ENCODE measurements around the gene ZNF689.
"Not testable (repeated sequence)": the region's sequence is repeated elsewhere in the genome, so short reads cannot be mapped to it uniquely, and the experiment has no call there.

The ZNF689 gene

DNA sequence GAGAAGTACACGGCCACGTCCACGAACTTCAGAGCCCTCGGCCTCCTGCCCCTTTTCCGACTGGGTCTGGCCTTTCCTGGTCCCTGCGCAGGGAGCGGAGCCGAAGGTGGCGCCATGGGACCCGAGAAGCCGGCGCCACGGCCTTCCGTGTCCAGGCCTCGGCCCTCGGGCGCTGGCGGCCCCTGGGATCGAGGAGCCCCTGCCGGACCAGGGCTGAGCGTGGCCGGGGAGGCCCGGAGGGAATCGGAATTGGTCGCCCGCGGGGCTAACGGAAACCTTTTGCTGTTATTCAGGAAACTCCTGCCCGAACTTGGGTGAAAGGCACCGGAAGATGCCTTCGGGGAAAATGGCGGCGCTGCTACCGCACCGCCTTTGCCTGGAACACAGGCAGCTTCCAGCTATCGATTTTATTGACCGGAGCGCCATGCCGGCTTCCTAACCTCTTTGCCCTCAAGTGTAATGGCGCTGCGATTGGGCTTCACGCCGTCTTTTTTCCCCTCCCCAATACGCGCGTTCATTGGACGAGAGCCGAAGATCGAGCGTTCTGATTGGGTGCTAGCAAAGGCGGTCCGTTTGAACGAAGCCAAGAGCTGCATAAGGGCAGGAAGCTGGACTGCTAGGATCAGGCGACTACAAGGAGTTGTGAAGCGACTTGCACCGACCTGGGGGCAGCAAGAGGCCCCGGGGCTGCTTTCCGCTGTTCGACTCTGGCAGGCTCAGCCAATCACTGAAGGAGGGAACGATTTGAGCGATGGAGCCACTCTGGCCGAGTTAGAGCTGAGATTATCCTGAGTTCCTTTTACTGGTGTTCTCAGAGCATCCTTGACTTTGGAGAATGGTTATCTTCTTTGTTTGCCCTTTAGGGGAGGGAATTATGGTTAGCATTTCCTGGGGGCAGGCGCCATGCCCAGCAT lies at the start of gene ZNF689:
Gene ZNF689, minus strand, starts transcription at position 464 of the 914 bp plus-strand sequence. Its CDS starts 348 bp downstream, at position 116.
- peak; percentile 79 for DNase-seq

DNA sequence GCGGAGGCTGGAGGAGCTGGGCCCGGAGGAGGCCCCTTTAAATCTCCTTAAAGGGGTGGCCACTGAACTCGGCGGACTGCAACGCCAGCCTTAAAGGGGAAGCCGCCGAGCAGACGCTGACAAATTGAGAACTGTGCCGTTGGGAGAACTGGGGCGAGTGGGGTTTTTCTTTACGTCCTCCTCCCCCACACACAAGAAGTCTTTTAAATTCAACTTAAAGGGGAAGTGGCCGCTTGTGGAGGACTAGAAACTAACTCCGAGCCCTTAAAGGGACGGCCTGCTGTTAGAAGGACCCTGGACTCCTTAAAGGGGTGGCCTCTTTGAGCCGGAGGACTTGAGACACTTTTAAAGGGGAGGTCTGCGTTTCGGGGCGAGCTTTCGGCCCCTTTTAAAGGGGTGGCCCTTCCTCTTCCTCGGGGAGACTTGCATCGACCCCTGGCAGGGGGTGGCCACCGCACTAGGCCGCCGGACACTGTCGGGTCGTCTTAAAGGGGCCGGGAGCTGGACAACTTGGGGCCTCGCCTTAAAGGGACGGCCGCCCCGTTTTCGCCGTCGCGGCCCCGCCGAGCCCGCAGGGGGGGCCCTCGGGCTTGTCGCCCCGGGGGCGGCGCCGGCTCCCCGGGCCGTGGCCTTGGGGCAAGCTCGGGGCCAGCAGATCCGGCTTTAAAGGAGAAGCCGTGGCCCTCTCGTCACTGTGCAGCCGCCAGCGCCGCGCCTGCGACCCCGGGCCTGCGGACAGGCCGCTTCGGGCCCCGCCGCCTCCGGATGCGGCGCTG lies 48.7 kb upstream of the ZNF689 start:
- DNase-seq, result peak; percentile 89

DNA sequence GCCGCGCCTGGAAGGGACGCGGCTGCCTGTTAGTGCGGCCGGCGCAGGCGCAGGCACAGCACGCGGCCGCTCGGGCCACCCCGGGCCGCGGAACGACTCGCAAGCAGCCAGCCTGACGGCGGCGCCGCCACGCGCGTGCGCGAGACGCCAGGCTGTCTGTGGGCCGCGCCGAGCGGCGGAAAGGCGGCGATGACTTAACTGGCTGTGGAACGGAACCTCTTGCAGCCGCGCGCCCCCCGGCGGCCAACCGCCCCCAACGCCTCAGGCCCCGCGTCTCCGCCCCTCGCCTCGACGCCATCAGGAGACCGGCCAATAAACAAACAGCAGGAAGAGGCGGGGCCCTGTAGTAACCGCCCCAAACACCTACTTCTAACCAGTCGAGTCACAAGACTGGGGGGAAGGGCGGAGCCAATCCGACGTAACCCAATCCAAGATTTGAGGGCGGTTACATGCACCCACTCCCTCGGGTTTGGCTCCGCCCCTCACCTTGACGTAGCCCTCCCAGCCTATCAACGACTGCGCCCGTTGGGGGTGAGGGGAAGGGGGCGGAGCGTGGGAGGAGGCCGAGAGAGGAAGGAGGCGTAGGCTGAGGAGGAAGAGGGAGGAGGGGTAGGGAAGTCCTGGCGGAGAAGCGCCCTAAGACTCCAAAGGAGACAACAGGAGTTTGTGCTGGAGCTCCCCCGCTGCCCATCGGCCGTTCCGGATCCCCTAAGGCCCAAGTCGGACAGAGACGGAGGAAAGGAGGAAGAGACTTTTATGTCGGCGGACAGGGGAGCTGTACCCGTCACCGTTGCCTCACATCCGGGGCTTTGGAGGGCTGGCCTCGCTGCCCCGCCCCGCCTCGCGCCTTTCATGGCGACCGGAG lies 47.9 kb upstream of the ZNF689 start, which contains the start of gene FBRS:
Gene FBRS, plus strand, starts transcription at position 566 of the 865 bp plus-strand sequence. CDS start 1,088 bp downstream, outside the sequence.
- peak; percentile 94 for DNase-seq

DNA sequence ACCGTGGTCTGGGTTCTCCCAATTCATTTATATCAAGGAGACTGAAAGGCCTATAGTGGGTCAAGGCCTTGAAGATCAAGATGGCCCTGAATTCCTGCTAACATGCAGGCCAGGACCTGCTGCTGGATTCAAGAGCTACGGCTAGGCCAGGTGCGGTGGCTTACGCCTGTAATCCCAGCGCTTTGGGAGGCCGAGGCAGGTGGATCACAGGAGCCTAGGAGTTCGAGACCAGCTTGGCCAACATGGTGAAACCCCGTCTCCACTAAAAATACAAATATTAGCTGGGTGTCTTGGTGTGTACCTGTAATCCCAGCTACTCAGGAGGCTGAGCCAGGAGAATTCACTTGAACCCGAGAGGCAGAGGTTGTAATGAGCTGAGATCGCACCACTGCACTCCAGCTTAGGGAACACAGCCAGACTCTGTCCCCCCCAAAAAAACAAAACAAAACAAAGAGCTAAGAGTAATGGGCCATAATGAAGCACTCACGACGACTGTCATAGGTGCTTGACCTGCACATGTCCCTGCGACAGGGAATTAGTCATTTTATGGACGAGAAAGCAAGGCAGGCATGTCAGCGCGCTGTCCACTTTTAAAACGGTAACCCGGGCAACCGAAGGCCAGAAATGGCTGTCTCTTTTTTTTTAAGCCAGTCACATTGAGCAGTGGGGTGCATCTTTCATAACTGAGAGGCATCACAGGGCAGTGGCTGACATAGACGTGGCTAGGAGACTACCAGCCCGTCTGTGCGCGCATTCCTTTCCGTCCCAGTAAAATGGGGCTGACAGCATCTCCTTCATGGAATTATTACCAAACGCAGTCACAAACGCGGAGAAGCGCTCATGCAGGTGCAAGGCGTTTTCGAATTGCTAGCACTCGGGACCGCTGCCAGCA lies 47.0 kb upstream of the ZNF689 start:
- no peak for DNase-seq

DNA sequence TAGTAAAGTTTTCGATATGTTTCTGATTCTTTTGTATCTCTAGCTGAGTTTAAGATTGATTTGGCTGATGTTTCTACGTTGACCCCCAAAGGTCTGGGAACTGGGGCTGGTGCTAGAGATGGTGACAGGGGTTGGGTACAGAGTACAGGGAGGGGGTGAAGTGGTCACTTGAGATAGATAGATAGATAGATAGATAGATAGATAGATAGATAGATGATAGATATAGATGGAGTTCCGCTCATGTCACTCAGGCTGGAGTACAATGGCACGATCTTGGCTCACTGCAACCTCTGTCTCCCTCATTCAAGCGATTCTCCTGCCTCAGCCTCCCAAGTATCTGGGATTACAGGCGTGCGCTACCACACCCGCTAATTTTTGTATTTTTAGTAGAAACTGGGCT lies 46.2 kb upstream of the ZNF689 start:
- no peak for DNase-seq

DNA sequence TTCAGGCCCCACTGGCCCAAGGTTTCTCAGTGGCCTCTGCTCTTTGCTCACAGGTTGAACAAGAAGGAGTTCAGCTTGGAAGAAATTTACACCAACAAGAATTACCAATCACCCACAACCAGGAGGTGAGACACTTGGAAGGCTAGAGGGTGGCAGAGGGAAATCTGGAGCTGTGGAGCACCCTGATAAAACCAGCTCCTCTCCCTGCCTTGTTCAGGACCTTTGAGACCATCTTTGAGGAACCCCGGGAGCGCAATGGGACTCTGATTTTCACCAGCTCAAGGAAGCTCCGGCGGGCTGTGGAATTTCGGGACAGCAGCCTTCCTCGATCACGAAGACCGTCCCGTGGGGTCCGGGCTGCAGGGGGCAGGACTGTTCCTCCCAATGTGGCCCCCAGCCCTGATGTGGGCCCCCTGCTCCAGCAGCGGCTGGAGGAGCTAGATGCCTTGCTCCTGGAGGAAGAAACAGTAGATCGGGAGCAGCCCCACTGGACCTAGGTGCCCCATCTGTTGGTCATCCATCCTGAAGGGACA lies 45.7 kb upstream of the ZNF689 start:
- DNase-seq, result no peak

DNA sequence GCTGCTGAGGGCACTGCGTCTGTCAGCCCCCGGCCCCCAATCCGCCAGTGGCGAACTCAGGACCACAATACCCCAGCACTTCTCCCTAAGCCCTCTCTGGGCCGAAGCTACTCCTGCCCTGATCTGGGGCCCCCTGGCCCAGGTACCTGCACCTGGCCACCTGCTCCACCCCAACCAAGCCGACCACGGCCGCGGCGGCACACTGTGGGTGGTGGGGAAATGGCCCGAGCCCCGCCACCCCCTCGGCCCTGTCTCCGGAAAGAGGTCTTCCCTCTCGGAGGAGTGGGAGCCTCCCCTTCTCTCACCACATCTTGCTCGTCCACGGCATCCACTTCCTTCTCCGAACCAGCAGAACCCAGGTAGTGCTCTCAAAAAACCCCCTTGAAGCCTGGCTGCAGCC lies 44.7 kb upstream of the ZNF689 start:
- DNase-seq, result no peak

DNA sequence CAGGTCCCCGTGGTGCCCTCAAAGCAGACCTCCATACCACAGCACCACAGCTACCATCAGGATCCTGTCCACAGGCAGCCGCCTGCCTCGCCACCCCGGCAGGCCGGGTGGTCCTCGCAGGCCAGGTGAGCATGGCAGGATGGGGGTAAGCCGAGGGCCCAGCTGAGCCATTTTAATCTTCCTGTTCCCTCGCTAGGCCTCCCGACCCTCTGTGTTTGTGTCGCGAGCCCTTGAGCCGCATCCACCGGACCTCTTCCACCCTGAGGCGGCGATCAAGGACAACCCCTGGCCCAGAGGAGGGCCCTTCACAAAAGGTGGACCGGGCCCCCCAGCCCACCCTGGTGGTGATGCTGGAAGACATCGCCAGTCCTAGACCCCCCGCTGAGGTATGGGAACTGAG lies 42.5 kb upstream of the ZNF689 start:
- no peak for DNase-seq

DNA sequence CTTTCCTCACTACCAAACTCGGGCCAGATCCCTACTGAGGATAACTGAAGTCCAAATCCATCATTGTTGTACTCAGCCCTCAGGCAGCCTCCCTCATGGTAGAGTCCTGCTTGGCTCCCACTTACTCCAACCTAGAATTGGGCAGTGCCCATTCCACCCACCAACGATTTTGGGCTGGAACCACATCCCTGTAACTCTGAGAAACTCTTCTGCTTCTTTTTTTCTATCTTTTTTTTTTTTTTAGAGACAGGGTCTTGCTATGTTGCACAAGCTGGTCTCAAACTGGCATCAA lies 41.8 kb upstream of the ZNF689 start:
- DNase-seq, result no peak

DNA sequence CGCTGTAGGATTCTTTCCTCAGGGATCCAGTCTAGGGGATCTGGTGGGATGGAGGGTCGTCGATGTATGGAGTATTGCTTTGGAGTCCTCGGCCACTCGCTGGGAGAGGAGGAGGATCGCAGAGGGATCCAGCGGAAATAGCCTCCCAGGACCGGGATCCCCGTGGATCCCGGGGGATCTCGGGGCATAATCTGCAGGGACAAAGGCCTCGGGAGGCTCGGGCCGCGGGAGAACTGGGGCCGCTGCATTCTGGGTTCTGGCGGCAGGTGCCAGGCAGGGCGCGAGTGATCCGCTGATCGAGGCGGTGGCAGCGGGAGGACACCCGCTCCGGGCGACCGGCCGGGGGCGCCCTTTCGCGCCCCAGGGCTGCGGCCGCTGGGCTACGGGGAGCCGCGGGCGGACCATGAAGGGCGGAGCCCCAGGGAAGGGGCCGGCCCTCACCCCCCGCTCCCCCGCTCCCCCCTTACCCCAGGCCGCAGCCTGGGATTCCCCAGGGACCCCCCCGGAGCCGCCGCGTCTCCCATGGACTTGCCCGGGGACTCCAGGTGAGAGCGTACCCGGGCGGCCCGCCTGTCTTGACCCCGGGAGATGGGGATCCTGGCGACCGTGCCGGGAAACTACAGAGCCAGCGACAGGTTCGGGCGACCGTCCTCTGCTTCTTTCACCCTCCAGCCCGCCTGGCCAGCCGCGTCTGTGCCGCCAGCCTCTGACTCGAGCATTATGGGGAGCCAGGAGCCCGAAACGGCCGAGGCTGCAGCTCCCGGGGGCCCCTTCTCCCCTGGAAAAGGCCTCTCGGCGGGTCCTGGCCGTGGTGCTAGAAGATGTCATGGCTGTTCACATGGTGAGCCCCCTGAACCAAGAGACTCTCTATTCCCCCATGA lies 41.2 kb upstream of the ZNF689 start:
- no peak for DNase-seq

DNA sequence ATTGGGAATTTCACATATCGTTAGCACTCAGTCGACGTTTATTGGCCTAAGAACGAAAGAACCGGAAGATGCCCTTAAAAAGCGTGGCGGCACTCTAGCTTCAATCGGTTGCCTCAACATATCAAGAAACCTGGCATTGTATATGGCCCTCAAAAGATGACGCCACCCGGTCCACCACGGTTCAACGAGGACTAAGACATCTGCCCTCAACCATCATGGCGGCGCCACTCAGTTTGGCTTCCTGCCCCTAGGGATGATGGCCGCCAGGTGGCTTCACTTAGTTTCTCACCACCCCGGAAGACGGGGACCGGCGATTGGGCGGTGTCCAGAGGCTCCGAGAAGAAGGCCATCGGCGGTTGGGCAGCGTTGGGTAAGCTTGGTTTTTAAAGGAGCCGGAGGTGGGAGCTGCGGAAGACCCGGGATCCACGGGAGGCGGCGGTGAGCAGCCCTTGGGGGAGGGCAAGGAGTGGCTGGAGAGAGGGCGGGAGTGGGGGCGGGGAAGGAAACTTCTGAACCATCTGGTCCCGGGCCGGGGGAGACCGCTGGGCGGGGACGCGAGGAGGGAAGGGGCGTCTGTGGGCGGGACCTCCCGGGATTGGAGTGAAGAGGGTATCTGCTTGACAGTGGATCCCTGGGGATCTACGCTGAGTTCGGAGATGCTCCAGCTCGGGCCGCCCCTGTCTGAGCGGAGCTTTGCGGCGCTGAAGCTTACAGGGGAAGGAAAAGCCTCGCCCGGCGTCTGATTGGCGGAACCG lies 40.4 kb upstream of the ZNF689 start, which contains the start of gene PRR14:
Gene PRR14, plus strand, starts transcription at position 592 of the 755 bp plus-strand sequence. CDS start 686 bp downstream, outside the sequence.
- DNase-seq, result peak; percentile 96

DNA sequence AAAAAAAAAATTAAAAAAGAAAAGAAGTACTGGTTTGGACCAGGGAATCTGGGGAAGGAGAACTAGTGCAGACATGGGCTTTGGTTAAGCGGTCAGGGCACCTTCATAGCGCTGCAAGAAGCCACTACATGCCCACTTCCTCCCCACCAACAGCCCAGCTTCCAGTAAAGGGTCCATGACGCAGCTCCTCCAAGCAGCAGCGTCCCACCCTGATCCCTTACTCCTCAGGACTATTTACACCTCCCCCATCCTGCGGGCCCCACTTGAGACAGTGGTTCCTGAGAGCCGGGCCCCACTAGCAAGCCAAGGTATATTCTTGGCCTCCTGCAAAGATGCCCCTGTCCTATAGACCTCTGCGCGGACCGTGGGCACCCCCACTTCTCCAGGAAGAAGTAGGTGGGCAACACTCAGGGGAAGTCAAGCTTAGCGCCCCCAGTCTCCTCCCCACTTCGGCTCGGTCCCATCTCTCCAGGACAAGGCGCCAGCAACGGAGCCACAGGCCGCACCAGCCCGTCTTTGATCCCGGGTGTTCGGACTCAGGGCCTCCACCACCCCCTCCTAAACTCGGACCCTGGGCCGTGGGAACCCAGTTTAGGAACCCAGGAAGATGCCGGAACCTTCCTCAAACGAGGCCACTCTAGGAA lies 39.7 kb upstream of the ZNF689 start:
- no peak for DNase-seq

DNA sequence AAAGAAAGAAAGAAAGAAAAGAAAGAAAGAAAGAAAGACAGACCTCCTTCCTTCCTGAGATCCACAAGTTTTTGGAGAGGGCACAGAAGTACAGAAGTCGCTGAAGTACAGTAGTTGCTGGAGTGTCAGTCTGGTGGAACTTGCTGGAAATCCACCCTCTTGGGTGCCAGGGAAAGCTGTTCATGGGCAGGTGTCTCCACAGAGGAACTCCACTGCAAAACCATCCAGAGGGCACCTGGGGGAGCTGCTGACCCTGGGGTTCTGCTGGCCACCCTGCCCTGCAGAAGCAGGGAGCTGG lies 37.0 kb upstream of the ZNF689 start:
- DNase-seq, result no peak

DNA sequence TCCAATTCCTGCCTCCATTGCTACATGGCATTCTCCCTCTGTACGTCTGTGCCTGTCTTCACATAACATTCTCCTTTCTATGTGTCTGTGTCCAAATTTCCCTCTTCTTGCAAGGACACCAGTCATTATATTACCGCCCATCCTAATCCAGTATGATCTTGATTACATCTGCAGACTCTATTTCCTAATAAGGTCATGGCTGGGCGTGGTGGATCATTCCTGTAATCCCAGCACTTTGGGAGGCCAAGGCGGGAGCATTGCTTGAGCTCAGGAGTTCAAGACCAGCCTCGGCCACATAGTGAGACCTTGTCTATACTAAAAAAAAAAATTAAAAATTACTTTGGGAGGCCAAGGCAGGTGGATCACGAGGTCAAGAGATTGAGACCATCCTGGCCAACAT lies 35.5 kb upstream of the ZNF689 start:
- DNase-seq, result no peak

DNA sequence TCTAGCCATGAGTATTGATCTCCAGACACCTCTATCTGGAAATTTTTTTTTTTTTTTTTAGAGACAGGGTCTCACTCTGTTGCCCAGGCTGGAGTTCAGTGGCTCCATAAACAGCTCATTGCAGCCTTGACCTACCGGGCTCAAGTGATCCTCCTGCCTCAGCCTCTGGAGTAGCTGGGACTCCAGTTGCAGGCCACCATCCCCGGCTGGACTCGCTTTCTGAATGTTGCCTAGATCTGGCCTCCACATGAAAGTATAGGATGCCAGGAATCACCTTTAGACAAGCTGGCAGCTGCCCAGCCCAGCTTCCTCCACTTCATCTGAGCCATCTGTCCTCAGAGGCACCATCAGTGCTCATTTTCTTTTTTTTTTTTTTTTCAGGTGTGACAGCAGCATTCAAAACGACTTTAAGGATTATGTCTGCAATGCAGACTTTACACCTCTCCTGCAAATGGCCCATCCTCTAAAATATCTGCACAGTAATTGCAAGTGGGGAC lies 34.2 kb upstream of the ZNF689 start:
- DNase-seq, result no peak

DNA sequence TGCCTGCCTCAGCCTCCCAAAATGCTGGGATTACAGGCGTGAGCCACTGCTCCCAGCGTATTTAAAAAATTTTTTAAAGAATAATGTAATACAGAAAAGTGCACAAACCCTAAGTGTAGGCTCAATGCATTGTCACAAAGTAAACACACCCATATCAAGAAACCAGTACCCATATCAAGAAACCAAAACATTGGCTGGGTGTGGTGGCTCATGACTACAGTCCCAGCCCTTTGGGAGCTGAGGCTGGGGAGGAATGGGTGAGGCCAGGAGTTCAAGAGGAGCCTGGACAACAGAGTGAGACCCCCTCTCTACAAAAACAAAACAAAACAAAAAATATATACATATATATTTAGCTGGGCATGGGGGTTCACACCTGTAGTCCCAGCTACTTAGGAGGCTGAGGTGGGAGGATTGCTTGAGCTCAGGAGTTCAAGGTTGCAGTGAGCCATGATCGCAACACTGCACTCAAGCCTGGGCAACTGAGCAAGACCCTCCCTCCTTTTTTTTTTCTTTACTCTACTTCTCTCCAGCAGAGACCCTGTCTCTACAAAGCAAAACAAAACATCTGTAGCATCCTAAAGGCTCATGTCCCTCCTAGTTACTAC lies 31.3 kb upstream of the ZNF689 start:
- no peak for DNase-seq

DNA sequence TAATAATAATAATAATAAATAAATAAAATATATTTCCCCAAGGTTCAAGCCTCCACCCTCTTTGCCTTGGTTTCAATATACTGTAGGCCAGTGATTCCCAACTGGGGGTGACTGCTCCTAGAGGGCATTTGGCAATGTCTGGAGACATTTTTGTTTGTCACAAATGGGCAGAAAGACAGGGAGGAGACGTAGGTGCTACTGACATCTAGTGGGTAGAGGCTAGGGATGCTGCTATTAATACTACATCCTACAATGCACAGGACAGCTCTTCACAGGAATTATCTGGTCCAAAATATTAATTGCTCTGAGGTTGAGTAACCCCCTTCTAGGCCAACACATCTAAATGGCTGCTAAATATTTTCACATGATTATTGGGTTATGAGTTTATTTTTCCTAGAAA lies 27.8 kb upstream of the ZNF689 start:
- no peak for DNase-seq

DNA sequence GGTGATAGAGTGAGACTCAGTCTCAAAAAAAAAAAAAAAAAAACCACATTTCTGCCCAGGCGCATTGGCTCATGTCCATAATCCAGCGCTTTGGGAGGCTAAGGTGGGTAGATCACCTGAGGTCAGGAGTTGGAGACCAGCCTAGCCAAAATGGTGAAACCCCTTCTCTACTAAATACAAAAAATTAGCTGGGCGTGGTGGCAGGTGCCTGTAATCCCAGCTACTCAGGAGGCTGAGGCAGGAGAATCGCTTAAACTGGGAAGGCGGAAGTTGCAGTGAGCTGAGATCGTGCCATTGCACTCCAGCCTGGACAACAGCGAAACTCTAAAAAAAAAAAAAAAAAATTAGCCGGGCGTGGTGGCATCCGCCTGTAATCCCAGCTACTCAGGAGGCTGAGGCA lies 26.9 kb upstream of the ZNF689 start:
- not testable (repeated sequence) for DNase-seq

DNA sequence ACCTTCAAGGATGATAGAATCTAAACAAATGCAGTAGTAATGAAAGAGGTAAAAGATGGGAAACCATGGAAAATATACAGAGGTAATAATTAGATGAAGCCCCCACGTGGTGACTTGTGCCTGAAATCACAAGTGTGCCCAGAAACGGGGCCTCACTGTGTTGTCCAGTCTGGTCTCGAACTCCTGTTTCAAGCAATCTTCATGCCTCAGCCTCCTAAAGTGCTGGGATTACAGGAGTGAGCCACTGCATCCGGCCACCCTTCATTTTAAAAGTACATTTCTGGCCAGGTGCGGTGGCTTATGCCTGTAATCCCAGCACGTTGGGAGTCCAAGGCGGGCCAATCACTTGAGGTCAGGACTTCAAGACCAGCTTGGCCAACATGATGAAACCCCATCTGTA lies 26.4 kb upstream of the ZNF689 start:
- no peak for DNase-seq
